Measurements from ENCODE around the gene TMTC2. TPM values are rescaled to one million over a fixed set of nuclear protein-coding genes. Genes with fewer than 3 reads are reported as not detected.
"Not testable (repeated sequence)": the region's sequence is repeated elsewhere in the genome, so short reads cannot be mapped to it uniquely, and the experiment has no call there.

TMTC2 gene
- total RNA-seq, 1 donor from 2014 or later = 8.8 TPM

DNA sequence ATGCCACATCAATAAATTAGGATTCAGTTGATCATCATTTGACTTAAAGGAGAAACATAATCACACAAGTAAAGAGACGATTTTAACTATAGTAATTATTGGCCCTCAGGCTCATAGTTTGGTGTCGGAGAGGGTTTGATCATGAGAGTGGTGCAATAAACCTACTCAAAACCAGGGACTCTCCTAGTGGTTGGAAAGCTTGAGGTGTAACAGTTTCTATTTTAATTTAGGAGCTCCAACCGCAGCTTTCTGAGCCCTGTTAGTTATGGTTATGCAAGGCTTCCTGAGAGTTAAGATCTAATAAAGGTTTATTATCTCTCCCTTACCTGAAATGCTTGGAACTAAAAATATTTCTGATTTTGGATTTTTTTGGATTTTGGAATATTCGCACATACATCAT lies 36.4 kb downstream of the TMTC2 start:
- DNase-seq (ENCODE audit: extremely low read depth, low read depth, low spot score) = no peak

DNA sequence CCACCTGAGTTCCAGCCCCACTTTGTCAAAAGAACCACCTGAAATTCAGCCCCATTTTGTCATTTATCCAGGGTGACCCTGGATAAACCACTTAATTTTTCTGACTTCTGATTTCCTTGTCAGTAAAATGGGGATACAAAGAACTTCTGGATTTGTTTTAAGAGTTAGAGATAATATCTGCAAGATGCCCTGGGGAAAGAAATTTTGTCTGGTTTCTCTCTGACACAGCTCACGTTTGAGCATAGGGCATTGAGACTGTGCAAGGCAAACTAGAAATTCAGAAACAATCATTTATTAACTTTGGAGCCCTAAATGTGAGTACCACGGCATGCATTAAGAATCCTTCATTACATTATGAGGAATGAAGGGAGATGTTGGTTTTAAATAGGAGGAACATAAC lies 37.2 kb downstream of the TMTC2 start:
- DNase-seq (ENCODE audit: extremely low read depth, low read depth, low spot score) = no peak

DNA sequence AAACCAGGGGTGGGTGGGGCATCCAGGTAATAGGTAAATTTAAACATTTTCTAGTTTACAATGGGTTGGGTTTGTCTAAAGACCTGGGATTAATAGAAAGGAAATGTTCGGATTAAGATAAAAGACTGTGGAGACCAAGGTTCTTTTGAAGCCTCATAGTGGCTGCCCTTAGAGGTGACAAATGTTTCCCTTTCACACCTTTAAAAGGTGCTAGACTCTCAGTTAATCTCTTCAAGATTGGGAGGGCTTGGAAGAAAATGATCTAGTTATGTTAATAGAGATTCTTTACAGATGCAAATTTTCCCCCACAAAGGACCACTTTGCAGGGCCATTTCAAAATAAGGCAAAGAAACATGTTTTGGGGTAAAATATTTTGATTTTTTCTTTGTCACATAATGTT lies 39.0 kb downstream of the TMTC2 start:
- no peak for DNase-seq (ENCODE audit: extremely low read depth, low read depth, low spot score)

DNA sequence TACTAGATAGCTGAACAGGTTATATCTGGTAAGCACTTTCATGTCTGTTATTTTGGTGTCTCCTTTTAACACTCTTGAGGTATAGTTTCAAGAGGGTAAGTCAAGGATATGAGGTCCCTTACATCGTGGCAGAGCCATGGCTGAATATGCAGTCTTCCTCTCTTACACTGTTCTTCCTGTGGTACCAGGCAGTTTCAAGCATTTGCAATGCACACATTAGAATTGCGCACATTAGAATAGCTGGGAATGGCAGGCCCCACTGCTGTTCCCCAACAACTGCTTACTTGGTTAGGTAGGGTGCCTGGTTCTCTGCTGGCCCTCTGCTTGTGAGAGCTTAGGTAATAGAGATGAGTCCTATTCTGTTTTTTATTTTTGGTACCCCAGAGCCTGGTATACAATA lies 41.2 kb downstream of the TMTC2 start:
- no peak for DNase-seq (ENCODE audit: extremely low read depth, low read depth, low spot score)

DNA sequence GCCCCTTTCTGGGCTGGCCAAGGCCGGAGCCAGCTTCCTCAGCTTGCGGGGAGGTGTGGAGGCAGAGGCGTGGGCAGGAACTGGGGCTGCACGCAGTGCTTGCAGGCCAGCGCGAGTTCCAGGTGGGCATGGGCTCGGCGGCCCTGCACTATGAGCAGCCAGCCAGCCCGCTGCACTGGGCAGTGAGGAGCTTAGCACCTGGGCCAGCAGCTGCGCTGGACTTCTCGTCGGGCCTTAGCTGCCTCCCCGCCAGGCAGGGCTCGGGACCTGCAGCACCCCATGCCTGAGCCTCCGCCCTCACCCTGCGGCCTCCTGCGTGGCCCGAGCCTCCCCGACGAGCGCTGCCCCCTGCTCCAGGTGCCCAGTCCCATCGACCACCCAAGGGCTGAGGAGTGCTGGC lies 42.0 kb downstream of the TMTC2 start:
- no peak for DNase-seq (ENCODE audit: extremely low read depth, low read depth, low spot score)

DNA sequence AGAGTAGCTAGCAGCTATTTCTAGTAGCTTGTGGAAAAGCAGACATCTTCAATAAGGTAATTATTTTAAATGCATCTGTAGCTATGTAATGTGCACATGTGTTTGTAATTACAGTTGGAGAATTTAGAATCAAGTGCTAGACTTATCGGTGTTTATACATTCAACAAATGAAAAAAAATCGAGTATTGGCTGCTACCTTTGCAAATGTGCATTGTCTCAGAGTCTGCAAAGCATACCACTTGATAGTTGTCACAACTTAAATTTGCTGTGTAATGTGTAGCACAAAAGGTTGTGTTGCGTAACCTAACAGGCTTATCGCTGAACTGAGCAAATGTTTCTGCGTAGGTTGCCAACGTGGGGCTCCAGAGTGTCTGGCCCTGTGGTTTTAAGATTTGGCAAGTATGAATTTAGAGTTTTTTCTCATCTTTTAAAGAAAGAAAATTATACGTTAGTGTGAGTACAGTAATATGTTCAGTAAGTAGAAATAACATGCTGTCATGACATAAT lies 44.3 kb downstream of the TMTC2 start:
- DNase-seq (ENCODE audit: extremely low read depth, low read depth, low spot score) = no peak

DNA sequence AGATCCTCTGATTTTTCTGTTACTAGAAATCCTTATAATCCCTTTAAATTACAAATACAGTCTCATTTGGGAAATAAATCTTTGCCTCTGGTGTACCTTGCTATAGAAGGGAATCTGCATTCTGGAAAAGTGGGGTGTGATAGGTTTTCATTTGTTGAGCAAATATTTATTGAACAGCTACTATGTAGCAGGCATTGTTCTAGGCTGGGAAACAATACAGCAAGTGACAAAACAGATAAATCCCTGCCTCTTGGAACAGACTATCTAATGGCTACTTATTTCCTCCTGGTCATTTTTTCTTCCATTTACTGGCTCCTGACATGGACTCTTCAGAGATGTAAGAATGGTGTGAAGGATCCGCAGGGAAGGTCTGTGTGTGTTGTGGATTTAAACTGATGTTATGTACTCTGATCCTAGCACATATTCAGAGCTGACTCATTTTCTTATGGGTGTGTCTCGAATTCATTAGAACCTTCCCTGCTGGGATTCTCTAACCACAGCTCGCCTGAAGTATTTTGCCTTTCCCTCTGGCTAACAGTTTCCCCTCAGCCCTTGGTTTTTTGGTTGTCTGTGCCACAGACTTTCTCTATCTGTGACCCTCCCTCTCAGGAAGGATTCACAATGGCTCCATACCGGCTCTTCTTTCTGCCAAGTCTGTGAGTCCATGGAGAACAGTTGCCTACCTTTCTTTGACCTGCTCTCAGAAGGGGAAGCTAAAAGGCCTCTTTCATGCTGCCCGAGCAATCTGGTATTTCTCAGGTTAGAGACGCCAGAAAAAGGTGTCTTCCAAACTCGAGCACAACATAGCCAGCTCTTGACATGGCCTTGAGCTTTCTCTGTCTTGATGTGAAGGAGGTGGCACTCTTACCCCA lies 53.7 kb downstream of the TMTC2 start:
- DNase-seq (ENCODE audit: extremely low read depth, low read depth, low spot score) = no peak

DNA sequence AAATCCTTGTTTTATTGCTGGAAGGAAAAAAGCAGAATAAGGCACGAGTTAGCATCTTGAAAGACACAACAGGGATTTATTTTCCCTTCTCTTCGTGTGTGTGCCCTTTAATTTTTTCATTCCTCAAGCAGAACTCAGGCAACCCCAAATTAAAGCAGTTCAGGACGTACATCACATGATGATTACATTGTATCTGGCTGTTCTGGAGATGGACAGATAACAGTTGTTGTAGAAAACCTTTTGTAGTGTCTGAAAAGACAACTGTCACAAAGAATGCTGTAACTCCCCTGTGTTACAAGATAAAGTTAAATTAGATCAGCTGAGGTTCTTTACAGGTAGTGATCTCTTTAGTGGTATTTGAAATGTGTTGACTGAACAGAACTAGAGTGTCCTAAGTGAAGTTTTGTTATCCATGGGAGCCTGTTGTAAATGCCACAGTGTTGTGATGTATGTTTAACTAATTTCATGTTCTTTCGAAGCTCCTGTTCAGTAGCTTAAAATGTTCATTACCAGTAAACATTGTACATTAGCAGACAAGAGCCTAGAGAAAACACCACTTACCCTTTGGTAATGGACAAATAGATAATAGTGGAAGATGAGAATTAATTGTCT lies 58.5 kb downstream of the TMTC2 start:
- no peak for DNase-seq (ENCODE audit: extremely low read depth, low read depth, low spot score)

DNA sequence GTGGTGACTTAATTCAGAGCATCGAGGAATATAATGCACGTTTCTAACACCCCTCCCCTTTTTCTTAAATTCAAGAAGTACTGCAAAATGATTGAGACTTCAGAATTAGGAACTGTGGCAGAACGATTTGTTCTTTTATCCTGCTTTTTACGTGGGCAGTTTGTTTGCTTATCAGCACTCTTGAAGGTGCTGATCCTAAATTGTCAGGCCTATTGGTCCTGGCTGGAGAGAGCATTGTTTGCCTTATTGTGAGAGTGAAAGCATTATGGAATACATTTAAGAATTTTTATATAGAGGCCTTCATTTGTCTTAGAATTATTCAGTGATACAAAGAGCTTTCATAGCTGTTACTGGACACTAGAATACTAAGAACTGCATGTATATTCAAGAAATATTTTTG lies 59.1 kb downstream of the TMTC2 start:
- no peak for DNase-seq (ENCODE audit: extremely low read depth, low read depth, low spot score)

DNA sequence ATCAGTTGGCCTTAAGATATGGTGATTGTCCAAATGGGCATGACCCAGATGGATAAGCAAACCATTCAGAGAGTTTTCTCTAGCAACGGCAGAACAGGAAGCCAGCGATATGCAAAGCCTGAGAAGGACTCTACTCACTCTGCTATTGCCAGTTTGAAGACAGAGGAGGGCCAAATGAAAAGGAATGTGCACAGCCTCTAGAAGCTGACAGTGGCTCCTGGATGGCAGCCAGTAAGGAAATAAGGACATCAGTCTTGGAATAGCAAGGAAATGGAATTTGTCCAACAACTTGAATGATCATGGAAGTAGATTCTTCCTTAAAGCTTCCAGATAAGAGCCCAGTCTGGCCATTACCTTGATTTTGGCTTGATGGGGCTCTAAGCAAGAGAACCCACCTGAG lies 60.0 kb downstream of the TMTC2 start:
- no peak for DNase-seq (ENCODE audit: extremely low read depth, low read depth, low spot score)

DNA sequence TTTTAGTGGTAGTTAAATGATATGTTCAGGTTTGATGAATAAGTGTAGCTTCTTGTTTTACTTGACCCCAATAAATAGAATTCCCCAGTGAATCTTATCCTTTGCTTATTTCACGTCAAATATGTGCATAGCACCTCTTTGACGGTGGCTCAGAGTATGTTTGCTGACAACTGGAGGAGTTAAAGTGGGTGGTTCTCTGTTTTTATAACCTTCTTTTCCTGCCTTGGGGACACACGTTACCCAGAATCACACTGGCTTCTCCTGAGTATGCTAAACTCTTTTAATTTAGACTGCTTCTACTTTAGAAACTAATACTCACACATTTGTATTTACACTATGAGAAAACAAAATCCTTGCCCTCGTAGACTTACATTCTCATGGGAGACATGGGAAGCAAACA lies 62.3 kb downstream of the TMTC2 start:
- no peak for DNase-seq (ENCODE audit: extremely low read depth, low read depth, low spot score)

DNA sequence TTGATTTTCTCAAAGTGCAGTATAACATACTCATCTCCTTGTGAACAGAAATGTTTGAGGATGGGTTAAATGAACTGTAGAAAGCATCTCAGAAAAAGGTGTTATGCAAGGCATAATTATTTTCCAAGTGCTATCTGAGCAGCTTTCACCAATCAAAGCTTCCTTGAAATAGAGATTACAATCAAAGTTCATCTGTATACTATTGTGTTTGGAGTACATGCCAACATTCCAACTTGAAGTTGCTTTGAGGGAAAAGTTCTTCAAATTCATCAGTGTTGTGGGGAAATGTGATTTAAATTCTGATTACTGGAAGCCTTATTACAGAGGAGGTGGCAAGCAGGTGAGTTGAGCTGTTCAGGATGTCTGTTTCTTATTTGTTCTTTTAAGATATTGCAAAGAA lies 68.2 kb downstream of the TMTC2 start:
- no peak for DNase-seq (ENCODE audit: extremely low read depth, low read depth, low spot score)

DNA sequence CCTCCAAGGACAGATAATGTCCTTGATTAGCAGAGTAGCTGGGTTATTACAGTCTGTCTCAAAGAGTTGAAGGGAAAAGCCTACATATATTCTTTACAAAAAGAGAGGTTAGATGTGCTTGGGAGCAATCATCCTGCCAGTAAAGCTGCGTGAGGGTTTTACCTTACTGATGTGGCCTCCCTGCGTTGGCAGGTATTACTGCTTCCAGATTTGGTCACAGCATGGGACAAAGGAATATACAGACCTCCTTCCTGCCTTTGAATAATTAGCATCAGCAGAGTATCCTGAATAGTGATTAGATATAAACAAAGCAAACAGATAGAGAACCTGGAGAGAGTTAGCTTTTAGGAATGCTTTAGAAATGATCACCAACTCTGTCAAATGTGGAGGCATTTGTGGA lies 69.6 kb downstream of the TMTC2 start:
- DNase-seq (ENCODE audit: extremely low read depth, low read depth, low spot score) = no peak

DNA sequence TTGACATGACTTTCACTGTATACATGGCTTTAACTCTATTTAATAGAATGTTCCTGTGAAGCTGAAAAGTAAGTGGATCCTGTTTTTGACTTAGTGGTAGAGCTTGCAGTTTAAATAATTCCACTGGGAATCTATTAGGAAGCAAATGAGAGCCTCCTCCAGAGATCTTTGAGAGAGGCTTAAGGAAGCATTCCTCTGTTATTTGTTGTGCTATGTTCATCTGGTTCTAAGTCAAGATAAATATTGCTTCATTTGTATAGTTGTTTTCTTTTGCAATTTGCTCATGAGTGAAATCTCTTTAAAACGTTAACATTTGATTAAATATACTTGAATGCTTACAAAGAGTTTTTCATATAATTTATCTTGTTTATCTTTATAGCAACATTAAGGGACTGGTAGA lies 70.4 kb downstream of the TMTC2 start:
- no peak for DNase-seq (ENCODE audit: extremely low read depth, low read depth, low spot score)

DNA sequence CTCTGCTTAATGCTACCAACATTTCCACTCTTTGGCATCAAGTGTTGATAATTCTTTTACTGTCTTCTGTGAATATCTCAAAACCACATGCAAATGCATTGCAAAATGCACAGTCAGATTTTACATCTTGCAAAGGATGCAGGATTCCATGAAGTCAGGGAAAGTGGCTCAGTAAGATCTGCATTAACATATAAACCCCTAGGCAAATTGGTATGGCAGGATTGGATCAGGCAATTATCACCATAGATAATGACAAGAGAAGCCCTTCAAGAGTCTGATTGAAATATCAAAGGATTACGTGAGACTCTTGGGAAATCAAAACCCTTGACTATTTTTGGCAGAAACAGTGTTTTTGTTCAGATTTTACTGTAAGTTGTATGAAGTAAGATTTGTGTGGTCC lies 71.0 kb downstream of the TMTC2 start:
- no peak for DNase-seq (ENCODE audit: extremely low read depth, low read depth, low spot score)

DNA sequence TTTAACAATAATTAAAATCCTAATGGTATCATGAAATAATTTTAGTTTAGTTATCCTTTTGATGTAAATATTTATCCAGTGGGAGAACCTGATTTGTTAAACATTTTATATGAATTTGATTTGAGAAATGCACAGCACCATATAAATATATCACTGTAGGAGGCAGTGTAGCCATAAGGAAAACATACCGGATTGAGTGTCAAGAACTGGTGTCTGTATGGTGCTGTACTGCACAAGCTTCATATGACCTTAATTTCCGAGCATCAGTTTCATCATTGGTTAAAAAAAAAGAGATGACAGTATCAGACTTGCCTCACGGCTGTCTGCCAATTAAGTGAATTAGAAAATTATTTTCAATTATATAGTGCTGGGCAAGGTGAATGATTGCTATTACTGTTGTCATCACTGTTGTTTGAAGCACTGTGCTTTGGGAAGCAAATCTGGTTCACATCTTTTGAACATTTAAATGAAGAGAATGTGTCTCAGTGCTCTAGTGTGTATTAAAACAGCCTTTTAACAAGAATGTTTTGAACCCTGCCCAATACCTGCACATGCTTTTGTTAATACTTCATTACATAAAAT lies 72.1 kb downstream of the TMTC2 start:
- no peak for DNase-seq (ENCODE audit: extremely low read depth, low read depth, low spot score)

DNA sequence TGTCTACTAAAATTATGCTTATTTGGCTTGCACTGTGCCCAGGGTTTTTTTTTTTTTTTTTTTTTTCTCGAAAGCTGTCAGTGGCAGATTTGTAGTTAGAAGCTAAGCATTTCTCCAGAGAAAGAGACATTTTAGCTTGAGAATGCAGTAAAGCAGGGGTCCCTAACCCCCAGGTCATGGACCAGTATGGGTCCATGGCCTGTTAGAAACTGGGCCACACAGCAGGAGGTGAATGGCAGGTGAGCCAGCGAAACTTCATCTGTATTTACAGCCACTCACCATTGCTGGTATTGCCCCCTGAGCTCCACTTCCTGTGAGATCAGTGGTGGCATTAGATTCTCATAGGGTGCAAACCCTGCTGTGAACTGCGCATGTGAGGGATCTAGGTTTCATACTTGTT lies 73.7 kb downstream of the TMTC2 start:
- DNase-seq (ENCODE audit: extremely low read depth, low read depth, low spot score) = no peak

DNA sequence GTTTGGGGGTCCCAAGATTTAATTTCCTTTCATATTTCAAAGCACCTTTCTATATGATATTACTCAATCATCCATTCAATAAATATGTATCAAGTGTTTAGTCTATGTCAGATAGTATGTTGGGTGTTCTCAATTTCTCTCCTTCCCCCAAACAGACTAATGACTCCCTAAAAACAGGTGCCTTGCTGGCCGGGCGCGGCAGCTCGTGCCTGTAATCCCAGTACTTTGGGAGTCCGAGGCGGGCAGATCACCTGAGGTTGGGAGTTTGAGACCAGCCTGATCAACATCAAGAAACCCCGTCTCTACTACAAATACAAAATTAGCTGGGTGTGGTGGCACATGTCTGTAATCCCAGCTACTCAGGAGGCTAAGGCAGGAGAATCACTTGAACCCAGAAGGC lies 78.5 kb downstream of the TMTC2 start:
- DNase-seq (ENCODE audit: extremely low read depth, low read depth, low spot score) = not testable (repeated sequence)

DNA sequence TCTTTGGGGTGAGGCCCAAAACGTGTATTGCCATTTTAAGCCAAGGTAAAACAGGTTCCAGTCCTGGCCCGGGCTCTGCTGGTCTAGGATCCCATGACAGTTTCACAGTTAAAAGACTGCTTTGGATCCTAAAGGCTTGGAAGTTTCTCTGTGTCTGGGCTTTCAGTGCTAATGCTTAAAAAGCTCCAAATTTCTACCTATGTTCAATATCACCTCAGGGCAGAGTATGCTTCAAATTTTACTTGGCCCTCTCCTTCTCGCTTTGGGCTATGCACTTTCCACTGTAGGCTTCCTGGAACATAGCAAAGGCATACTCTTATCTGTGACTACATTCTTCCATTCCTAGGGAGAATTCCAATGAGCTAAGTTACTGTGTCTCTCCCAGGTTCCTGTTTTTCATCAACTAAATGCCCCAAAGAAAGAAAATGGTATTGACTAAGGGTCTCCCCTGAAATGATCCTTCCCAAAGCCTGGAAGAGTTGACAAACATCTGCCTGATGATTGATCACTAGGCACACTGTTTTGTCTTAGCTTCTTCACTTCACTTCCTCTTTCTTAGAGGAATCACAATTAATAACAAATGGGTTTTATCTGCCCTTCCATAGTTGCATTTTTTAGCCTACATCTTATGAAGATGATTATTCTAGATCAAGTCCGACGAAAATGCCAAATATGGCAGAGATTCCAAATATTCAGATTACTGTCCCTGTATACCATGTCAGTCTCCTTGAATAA lies 79.4 kb downstream of the TMTC2 start:
- DNase-seq (ENCODE audit: extremely low read depth, low read depth, low spot score) = no peak

DNA sequence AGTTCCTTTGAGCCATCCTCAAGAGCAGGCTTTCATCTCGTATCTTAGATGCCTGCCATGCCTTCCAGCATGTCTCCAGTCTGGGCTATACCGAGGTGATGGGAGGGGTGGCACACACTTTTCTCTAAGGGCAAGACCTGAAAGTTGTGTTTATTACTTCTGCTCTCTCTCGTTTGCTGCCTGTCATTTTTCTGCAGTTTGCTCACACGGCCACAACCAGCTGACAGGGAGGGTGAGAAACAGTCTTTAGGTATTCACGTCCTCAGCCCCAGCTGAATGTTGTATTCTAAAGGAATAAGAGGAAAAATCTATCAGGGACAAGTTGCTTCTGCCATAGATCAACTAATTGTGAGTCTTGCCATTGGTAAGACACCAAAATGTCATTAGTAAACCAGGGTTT lies 88.0 kb downstream of the TMTC2 start:
- DNase-seq (ENCODE audit: extremely low read depth, low read depth, low spot score) = no peak

DNA sequence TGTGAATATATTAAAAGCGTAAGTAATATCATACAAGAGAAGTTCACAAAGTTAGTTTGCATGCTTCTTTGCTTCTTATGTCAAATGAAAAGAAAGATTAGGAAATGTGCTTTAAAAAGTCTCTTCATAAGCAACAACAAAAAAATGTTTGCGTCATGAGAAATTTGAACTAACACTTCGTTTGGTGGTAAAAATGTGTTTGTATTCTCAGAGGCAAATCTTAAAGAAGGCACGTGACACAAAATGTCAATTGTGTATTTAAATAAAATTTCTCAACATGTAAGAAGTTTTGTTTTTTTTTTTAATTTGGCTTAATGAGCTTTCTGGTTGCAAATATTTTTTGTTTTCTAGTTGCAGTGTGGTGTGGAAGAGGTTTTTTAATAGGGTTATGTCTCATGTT lies 93.8 kb downstream of the TMTC2 start:
- no peak for DNase-seq (ENCODE audit: extremely low read depth, low read depth, low spot score)
